ENCODE measurements around the gene CYB5R4. TPM values are rescaled to one million over a fixed set of nuclear protein-coding genes. Genes with fewer than 3 reads are reported as not detected.

The CYB5R4 gene
- total RNA-seq, 3 donors from 2014 or later (not counting 1 experiment from before 2014, with no cell fraction given), result 34.0 to 40.5 (median 34.5) TPM

DNA sequence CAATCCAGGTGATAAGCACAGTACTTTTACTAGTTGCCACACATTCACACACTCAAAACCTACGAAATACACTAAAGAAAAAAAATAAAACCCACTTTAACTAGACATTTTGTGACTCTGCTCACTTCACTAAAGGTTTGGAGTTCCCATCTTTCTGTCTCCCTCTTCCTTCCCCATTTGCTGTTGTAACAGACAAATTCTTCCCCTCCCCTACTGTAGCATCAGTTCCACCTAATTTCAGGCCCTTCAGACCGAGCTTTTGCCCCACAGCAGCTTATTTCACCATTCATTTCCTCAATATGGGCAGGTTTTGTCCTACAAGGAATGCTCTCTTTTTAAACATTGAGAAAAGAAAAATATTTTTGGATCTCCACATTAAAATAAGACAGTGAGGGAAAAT, 142.7 kb downstream of the CYB5R4 start:
- no peak overlapping the region for H3K4me3 Mint-ChIP-seq
- no peaks in the 10 kb centered on the region for H3K27me3 Mint-ChIP-seq (ENCODE audit: low read depth in 2 of 2)
- no peak overlapping the region for H3K27ac Mint-ChIP-seq
- Histone ChIP-seq H3K36me3 (ENCODE audit: control insufficient read depth, insufficient read depth, low read length) (no peaks in the 10 kb centered on the region), H3K4me1 (ENCODE audit: control insufficient read depth, insufficient read depth, low read length) (no peaks in the 10 kb centered on the region), H3K9me3 (ENCODE audit: control insufficient read depth, insufficient read depth, low read length) (no peaks in the 10 kb centered on the region), H3K27me3 (ENCODE audit: control insufficient read depth, insufficient read depth, low read length) (no peaks in the 10 kb centered on the region), H3K4me3 (ENCODE audit: low read length) (no peak overlapping the region), H3K27ac (ENCODE audit: low read length) (no peak overlapping the region)
- no peaks in the 10 kb centered on the region for H3K4me1 Mint-ChIP-seq
- WGBS (ENCODE audit: insufficient coverage), result 64% methylated on average over 2 of the region's 2 CpGs
- TF ChIP-seq, protein P1, sequence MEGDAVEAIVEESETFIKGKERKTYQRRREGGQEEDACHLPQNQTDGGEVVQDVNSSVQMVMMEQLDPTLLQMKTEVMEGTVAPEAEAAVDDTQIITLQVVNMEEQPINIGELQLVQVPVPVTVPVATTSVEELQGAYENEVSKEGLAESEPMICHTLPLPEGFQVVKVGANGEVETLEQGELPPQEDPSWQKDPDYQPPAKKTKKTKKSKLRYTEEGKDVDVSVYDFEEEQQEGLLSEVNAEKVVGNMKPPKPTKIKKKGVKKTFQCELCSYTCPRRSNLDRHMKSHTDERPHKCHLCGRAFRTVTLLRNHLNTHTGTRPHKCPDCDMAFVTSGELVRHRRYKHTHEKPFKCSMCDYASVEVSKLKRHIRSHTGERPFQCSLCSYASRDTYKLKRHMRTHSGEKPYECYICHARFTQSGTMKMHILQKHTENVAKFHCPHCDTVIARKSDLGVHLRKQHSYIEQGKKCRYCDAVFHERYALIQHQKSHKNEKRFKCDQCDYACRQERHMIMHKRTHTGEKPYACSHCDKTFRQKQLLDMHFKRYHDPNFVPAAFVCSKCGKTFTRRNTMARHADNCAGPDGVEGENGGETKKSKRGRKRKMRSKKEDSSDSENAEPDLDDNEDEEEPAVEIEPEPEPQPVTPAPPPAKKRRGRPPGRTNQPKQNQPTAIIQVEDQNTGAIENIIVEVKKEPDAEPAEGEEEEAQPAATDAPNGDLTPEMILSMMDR (IDR thresholded peaks at IDR 0.05), result no peak
- no peak for ATAC-seq
- no peaks in the 10 kb centered on the region for H3K36me3 Mint-ChIP-seq
- DNase-seq, result no peak
- intact Hi-C loops (cut with micrococcal nuclease), result no loop called here
- peaks cover 0 to under 1% of the 10 kb centered on the region in 2 donors for H3K9me3 Mint-ChIP-seq

DNA sequence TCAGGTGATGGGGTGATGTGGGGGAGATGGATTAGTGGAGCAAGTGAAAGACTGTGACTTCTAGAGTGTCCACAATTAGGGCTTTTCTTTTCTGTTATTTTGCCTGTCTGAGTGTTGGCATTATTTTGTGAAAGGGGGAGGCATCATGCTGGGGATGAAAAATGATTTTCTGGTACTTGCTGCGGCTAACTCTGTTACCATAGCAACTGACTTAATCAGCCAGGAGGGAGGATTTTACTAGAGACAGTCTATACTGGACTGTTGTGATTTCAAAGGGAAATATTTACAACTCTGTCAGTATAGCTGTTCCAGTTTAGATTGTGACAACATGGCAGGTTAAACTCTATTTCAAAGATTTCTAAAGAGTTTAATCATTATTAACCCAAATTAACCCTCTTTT, 143.6 kb downstream of the CYB5R4 start:
- TF ChIP-seq, protein P1 (IDR thresholded peaks at IDR 0.05), result no peak
- Mint-ChIP-seq H3K4me3 (no peak overlapping the region), H3K27ac (no peak overlapping the region), H3K9me3 (no peaks in the 10 kb centered on the region), H3K36me3 (no peaks in the 10 kb centered on the region), H3K4me1 (no peaks in the 10 kb centered on the region), H3K27me3 (ENCODE audit: low read depth in 2 of 2) (no peaks in the 10 kb centered on the region)
- Histone ChIP-seq H3K4me1 (ENCODE audit: control insufficient read depth, insufficient read depth, low read length) (no peaks in the 10 kb centered on the region), H3K4me3 (ENCODE audit: low read length) (no peak overlapping the region), H3K27ac (ENCODE audit: low read length) (no peak overlapping the region), H3K9me3 (ENCODE audit: control insufficient read depth, insufficient read depth, low read length) (no peaks in the 10 kb centered on the region), H3K27me3 (ENCODE audit: control insufficient read depth, insufficient read depth, low read length) (no peaks in the 10 kb centered on the region), H3K36me3 (ENCODE audit: control insufficient read depth, insufficient read depth, low read length) (no peaks in the 10 kb centered on the region)
- intact Hi-C loops (cut with micrococcal nuclease), result no loop called here
- 94% methylated on average over 1 of the region's 1 CpG for WGBS (ENCODE audit: insufficient coverage)
- no peak for DNase-seq
- no peak for ATAC-seq

DNA sequence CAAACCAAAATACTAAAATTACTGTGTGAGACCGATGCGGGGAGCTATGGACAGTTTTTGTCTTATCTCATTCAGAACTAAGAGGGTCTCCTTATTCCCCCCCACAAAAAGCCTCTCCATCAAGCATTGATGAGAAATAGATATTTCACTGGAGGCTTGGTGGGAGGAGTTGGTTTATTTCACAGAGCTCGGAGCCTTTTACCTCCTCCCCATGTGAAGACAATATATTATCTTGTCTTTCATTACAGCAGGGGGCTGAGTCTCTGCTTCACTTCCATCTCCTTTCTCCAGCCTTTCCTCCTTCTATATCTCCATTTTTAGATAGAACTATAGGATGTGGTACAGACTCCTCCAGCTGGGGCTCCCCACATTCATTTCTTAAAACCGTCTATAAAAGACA, 144.2 kb downstream of the CYB5R4 start:
- Mint-ChIP-seq H3K4me3 (no peak overlapping the region), H3K9me3 (peaks cover 0 to 2% of the 10 kb centered on the region in 2 donors), H3K27me3 (ENCODE audit: low read depth in 2 of 2) (no peaks in the 10 kb centered on the region), H3K27ac (no peak overlapping the region), H3K4me1 (no peaks in the 10 kb centered on the region), H3K36me3 (no peaks in the 10 kb centered on the region)
- DNase-seq (no peak), ATAC-seq (no peak)
- no peaks in the 10 kb centered on the region for H3K9me3 ChIP-seq (ENCODE audit: control insufficient read depth, insufficient read depth, low read length)
- TF ChIP-seq, protein P1 (IDR thresholded peaks at IDR 0.05), result no peak
- H3K36me3 ChIP-seq (ENCODE audit: control insufficient read depth, insufficient read depth, low read length), result no peaks in the 10 kb centered on the region
- 67% methylated on average over 1 of the region's 4 CpGs for WGBS (ENCODE audit: insufficient coverage)
- intact Hi-C loops (cut with micrococcal nuclease), result no loop called here
- H3K27ac ChIP-seq (ENCODE audit: low read length), result no peak overlapping the region
- no peaks in the 10 kb centered on the region for H3K4me1 ChIP-seq (ENCODE audit: control insufficient read depth, insufficient read depth, low read length)
- H3K4me3 ChIP-seq (ENCODE audit: low read length), result no peak overlapping the region
- no peaks in the 10 kb centered on the region for H3K27me3 ChIP-seq (ENCODE audit: control insufficient read depth, insufficient read depth, low read length)

DNA sequence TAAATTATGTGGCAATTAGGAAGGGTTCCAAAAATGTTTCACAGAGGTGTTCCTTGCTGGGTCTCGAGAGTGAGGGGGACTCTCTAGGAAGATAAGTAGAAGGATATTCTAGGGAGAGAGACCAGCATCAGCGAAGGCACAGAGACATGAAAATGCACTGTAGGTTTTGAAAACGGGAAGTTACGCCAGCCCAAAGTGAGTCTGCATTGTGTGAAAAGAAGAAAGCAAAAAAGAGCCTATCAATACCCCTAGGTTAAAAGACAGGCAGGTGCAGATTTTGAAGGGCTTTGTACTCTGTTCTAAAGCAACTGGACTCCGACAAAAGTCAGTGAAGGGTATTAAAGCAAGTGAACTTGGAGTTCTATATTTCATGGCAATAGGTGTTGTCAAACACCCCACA, 148.4 kb downstream of the CYB5R4 start:
- Mint-ChIP-seq H3K27ac (no peak overlapping the region), H3K27me3 (ENCODE audit: low read depth in 2 of 2) (peaks cover 0 to 5% of the 10 kb centered on the region in 2 donors), H3K9me3 (peaks cover 0 to 2% of the 10 kb centered on the region in 2 donors), H3K4me3 (no peak overlapping the region), H3K4me1 (no peaks in the 10 kb centered on the region), H3K36me3 (no peaks in the 10 kb centered on the region)
- Histone ChIP-seq H3K27ac (ENCODE audit: low read length) (no peak overlapping the region), H3K4me1 (ENCODE audit: control insufficient read depth, insufficient read depth, low read length) (no peaks in the 10 kb centered on the region), H3K27me3 (ENCODE audit: control insufficient read depth, insufficient read depth, low read length) (no peaks in the 10 kb centered on the region), H3K4me3 (ENCODE audit: low read length) (no peak overlapping the region), H3K36me3 (ENCODE audit: control insufficient read depth, insufficient read depth, low read length) (no peaks in the 10 kb centered on the region), H3K9me3 (ENCODE audit: control insufficient read depth, insufficient read depth, low read length) (no peaks in the 10 kb centered on the region)
- ATAC-seq (no peak), DNase-seq (no peak)
- WGBS (ENCODE audit: insufficient coverage), result 59% methylated on average over 5 of the region's 5 CpGs
- TF ChIP-seq, protein P1 (IDR thresholded peaks at IDR 0.05), result no peak
- intact Hi-C loops (cut with micrococcal nuclease), result no loop called here

Measured in natural killer cell (primary cell).